GM10248 (cell line): ENCODE results near the gene TAS1R1.

ENCODE experiments used
- CTCF ChIA-PET: fragments of 300-600 bp; sonication (Branson Sonifier 250); formaldehyde crosslinking; extraction: SDS; loops from one replicate; lab custom pipeline; 2021; ENCODE audit warnings: antibody characterized with exemption; lab: Yijun Ruan, JAX
- POLR2A ChIA-PET: fragments of 350-650 bp; sonication (Branson Sonifier 250); formaldehyde crosslinking; extraction: SDS; loops from one replicate; lab custom pipeline; 2020; ENCODE audit warnings: antibody characterized with exemption; lab: Yijun Ruan, JAX
- DNase-seq: peaks from one replicate; pipeline ENCODE4 v3.0.0; 2012; ENCODE audit errors: extremely low spot score
- TF ChIP-seq, protein P1 (sequence below): IDR thresholded peaks from 2 replicates; pipeline ENCODE4 v1.5.1; 2012; ENCODE audit warnings: mild to moderate bottlenecking, low read depth; ENCODE audit errors: extremely low read depth, missing control alignments, control extremely low read depth

TAS1R1 gene

DNA sequence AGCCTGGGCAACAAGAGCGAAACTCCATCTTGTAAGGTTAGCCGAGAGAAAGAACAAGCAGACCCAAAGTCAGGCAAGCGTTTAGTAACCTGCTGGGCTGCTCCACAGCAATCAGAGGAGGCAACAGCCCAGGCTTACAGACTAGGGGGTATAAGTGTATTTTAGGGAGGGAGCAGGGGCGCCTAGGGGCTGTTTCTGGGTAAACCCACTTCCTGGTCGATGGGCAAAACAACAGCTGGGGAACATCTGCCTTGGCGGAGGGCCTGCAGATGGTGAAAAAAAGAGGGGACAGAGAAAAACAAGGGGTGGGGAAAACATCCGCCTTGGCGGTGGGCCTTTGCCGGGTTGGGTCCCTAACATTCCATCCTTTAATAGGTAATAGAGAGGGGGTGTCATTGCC, 5.2 kb downstream of the TAS1R1 start:
- CTCF ChIA-PET = no interaction called here
- TF ChIP-seq, protein P1, sequence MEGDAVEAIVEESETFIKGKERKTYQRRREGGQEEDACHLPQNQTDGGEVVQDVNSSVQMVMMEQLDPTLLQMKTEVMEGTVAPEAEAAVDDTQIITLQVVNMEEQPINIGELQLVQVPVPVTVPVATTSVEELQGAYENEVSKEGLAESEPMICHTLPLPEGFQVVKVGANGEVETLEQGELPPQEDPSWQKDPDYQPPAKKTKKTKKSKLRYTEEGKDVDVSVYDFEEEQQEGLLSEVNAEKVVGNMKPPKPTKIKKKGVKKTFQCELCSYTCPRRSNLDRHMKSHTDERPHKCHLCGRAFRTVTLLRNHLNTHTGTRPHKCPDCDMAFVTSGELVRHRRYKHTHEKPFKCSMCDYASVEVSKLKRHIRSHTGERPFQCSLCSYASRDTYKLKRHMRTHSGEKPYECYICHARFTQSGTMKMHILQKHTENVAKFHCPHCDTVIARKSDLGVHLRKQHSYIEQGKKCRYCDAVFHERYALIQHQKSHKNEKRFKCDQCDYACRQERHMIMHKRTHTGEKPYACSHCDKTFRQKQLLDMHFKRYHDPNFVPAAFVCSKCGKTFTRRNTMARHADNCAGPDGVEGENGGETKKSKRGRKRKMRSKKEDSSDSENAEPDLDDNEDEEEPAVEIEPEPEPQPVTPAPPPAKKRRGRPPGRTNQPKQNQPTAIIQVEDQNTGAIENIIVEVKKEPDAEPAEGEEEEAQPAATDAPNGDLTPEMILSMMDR = no peak
- DNase-seq = no peak
- POLR2A ChIA-PET = no interaction called here

DNA sequence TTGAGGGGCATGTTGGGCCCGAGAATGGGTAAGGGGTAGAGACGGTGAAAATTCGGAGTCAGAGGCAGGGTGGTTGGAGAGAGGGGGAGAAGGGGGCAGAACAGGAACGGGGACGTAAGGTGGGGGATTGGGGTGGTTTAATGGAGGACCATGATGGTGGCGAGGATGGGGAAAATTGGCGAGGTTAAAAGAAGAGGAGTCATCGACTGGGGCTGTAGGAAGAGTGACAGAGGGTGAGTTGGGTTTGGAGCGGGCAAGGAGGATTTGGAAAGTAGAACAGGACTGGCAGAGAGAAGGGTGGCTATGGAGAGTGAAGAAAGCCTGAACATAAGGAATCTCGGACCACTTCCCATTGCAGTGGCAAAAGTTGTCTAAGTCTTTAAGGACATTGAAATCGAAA, 13.9 kb downstream of the TAS1R1 start:
- TF ChIP-seq, protein P1 = no peak
- no peak for DNase-seq
- ChIA-PET CTCF (interaction anchor here (1.5 to 1.6 kb wide), 2 partner anchors 8 to 15 kb away, joined by 4 read pairs; partner anchors contain the start of gene NOL9), POLR2A (no interaction called here)

DNA sequence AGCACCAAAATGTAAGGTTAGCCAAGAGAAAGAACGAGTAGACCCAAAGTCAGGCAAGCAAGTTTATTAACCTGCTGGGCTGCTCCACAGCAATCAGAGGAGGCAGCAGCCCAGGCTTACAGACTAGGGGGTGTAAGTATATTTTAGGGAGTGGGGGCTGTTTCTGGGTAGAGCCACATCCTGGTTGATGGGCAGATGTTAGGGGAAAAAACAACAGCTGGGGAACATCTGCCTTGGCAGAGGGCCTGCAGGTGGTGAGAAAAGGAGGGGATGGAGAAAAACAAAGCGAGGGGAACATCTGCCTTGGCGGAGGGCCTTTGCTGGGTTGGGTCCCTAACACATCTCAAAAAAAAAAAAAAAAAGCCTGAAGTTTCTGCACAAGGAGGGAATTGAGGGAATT, 15.0 kb downstream of the TAS1R1 start:
- CTCF ChIA-PET = interaction anchor here (0.9 to 4.4 kb wide), 4 partner anchors 14 to 18 kb away, joined by 3 to 19 read pairs (median 4); partner anchors contain the start of genes NOL9 and TAS1R1
- POLR2A ChIA-PET = interaction anchor here (0.7 to 1.3 kb wide), 3 partner anchors 10 to 1170 kb away, joined by 3 to 7 read pairs (median 7); partner anchors contain the start of gene ZBTB48
- TF ChIP-seq, protein P1 = no peak
- DNase-seq = no peak

DNA sequence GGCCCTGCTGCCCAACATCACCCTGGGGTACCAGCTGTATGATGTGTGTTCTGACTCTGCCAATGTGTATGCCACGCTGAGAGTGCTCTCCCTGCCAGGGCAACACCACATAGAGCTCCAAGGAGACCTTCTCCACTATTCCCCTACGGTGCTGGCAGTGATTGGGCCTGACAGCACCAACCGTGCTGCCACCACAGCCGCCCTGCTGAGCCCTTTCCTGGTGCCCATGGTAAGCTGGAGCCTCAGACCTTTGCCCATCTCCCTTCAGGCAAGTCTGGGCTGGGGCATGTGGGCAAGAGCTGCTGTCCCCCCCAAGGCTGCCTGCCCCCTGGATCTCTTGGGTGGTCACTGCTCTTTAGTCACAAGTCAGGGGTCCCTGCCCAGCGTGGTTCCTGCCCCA, 15.9 kb downstream of the TAS1R1 start:
- POLR2A ChIA-PET = interaction anchor here (1.3 kb wide), 1 partner anchor 9 kb away, joined by 7 read pairs; the partner anchor contains the start of gene ZBTB48
- CTCF ChIA-PET = interaction anchor here (0.9 to 4.4 kb wide), 4 partner anchors 9 to 18 kb away, joined by 3 to 19 read pairs (median 6); partner anchors contain the start of genes NOL9, TAS1R1 and ZBTB48
- TF ChIP-seq, protein P1 = no peak
- no peak for DNase-seq

DNA sequence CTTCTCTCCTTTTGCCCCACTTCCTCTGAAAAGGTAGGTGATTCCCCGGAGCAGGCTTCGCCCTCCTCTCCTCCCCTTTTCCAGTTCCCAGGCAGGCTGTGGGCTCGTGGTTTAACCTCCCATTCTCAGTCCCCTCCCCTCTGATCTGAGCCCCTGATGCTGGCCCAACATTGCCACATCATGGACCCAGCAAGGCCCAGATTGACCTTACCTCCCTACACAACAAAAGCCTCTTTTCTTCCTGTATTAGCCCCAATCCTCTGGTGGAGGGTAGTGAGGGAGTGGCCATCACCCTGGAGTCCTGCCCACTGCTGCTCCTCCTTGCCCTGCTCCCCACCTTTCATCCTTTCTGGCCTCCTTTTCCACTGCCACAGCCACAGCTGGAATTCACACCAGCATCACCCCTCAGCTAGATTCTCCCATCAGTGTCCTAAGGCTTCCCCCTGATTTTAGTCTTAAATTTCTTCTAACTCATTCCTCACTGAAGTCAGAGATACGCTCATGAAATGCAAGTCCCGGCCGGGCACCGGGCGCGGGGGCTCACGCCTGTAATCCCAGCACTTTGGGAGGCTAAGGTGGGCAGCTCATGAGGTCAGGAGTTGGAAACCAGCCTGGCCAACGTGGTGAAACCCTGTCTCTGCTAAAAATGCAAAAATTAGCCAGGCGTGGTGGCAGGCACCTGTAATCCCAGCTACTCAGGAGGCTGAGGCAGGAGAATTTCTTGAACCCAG, 17.7 kb downstream of the TAS1R1 start:
- TF ChIP-seq, protein P1 = no peak
- no peak for DNase-seq
- ChIA-PET POLR2A (no interaction called here), CTCF (interaction anchor here (1.6 to 4.4 kb wide), 2 partner anchors 8 to 19 kb away, joined by 8 to 19 read pairs; partner anchors contain the start of genes NOL9, TAS1R1 and ZBTB48)

DNA sequence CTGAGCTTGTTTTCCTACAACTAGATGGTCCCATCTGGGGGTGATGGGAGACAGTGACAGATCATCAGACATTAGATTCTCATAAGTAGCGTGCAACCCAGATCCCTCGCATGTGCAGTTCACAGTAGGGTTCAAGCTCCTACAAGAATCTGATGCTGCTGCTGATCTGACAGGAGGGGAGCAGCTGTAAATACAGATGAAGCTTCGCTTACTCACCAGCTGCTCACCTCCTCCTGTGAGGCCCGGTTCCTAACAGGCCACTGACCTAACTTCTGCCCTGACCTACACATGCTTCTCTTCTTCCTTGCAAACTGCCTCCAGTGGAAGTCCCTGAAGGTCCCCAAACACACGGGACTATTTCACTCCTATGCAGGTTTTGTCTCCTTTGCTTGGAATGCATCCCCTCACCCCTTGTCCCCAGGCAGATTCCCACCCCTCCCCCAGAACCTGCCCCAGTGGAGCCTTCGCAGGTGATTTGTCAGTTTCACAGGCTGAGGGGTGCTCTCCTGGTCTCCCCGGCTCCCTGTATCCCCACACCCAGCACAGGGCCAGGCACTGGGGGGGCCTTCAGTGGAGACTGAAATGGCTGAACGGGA, 19.0 kb downstream of the TAS1R1 start:
- POLR2A ChIA-PET = no interaction called here
- DNase-seq = no peak
- CTCF ChIA-PET = interaction anchor here (1.0 to 4.4 kb wide), 2 partner anchors 21 to 72 kb away, joined by 4 to 19 read pairs; partner anchors contain the start of genes NOL9 and TAS1R1
- TF ChIP-seq, protein P1 = no peak
